Measurements from ENCODE around the gene FAR2.
"Not testable (repeated sequence)": the region's sequence is repeated elsewhere in the genome, so short reads cannot be mapped to it uniquely, and the experiment has no call there.

- TF ChIP-seq CTCF (conservative IDR thresholded peaks at IDR 0.05; ENCODE audit: low read depth, low read length); EZH2 (IDR thresholded peaks at IDR 0.05; ENCODE audit: borderline replicate concordance, low read depth, low read length, poor library complexity, severe bottlenecking): not testable (repeated sequence)
Observed at GRCh38 chr12:29170478-29171084, 21.5 kb downstream of the FAR2 start.
